H1 (cell line): ENCODE results near the gene COL4A2. TPM values are rescaled to one million over a fixed set of nuclear protein-coding genes. Genes with fewer than 3 reads are reported as not detected.

Experiments
- CTCF ChIA-PET: fragments of 300-600 bp; sonication (Branson Sonifier 250); formaldehyde crosslinking; loops from one replicate; lab custom pipeline; 2021; ENCODE audit not compliant: partially characterized antibody; lab: Charles Lee
- POLR2A ChIA-PET: fragments of 300-600 bp; sonication (Branson Sonifier 250); formaldehyde crosslinking; loops from one replicate; lab custom pipeline; 2021; ENCODE audit warnings: inconsistent platforms; ENCODE audit not compliant: partially characterized antibody; lab: Charles Lee
- DNase-seq, 2 experiments: peaks; one replicate each; pipeline versions ENCODE4 v3.0.0 to v3.0.0-alpha.2; 2010 to 2022; ENCODE audit warnings: low spot score in 2 of 2, low read depth in 1 of 2, mixed read lengths in 1 of 2
- FAIRE-seq: peaks from 2 replicates; lab custom pipeline; 2011; peaks lifted over from hg19 to GRCh38; lab: Jason Lieb, UNC
- H2AFZ ChIP-seq: 2 replicates; pipeline ENCODE4 v1.8.1; 2012; ENCODE audit warnings: low read length, inconsistent platforms
- H2AK5ac ChIP-seq: 2 replicates; pipeline ENCODE4 v1.6.1; 2013; ENCODE audit warnings: low read depth, low read length
- H2BK120ac ChIP-seq: replicated peaks from 2 replicates; pipeline ENCODE3; 2013; ENCODE audit warnings: low read depth, low read length, inconsistent platforms
- H2BK12ac ChIP-seq: 2 replicates; pipeline ENCODE4 v1.6.1; 2013; ENCODE audit warnings: low read depth, low read length
- H2BK15ac ChIP-seq: 2 replicates; pipeline ENCODE4 v1.6.1; 2013; ENCODE audit warnings: low read length
- H2BK20ac ChIP-seq: 2 replicates; pipeline ENCODE4 v1.6.1; 2013; ENCODE audit warnings: low read length
- H2BK5ac ChIP-seq: 2 replicates; pipeline ENCODE4 v1.6.1; 2013; ENCODE audit warnings: low read depth, low read length
- H3K14ac ChIP-seq: 2 replicates; pipeline ENCODE4 v1.6.1; 2013; ENCODE audit warnings: inconsistent platforms; ENCODE audit not compliant: insufficient read length
- H3K18ac ChIP-seq: 2 replicates; pipeline ENCODE4 v1.6.1; 2013; ENCODE audit warnings: low read length; ENCODE audit errors: extremely low read depth
- H3K23ac ChIP-seq: 2 replicates; pipeline ENCODE4 v1.6.1; 2013; ENCODE audit warnings: inconsistent platforms; ENCODE audit not compliant: insufficient read length
- H3K23me2 ChIP-seq: 2 replicates; pipeline ENCODE4 v1.6.1; 2013; ENCODE audit warnings: low read depth, low read length
- H3K27ac ChIP-seq: 2 replicates; pipeline ENCODE4 v1.6.1; 2011; ENCODE audit warnings: low read depth, low read length, inconsistent platforms
- H3K27me3 ChIP-seq, 4 experiments: replicated peaks in 1 of 4; 1 replicate in 1 of 4; 2 replicates in 3 of 4; pipeline versions ENCODE4 v1.6.1 to v1.8.1; 2011 to 2013; ENCODE audit warnings: low read length in 3 of 4, mild to moderate bottlenecking in 3 of 4, inconsistent platforms in 2 of 4, mixed read lengths in 2 of 4, moderate library complexity in 1 of 4; ENCODE audit not compliant: control insufficient read depth in 3 of 4, insufficient read depth in 3 of 4; ENCODE audit errors: extremely low read depth in 1 of 4
- H3K36me3 ChIP-seq, 4 experiments: 2 replicates each; pipeline versions ENCODE4 v1.6.1 to v1.8.1; 2011 to 2013; ENCODE audit warnings: mild to moderate bottlenecking in 4 of 4, low read length in 3 of 4, moderate library complexity in 2 of 4, control low read depth in 1 of 4, inconsistent platforms in 1 of 4; ENCODE audit not compliant: insufficient read depth in 4 of 4, control insufficient read depth in 2 of 4
- H3K4ac ChIP-seq: replicated peaks from 2 replicates; pipeline ENCODE3; 2013; ENCODE audit warnings: low read length, low read depth, mixed read lengths, inconsistent platforms; ENCODE audit not compliant: insufficient read length
- H3K4me1 ChIP-seq, 4 experiments: replicated peaks in 1 of 4; 1 replicate in 1 of 4; 2 replicates in 3 of 4; pipeline versions ENCODE4 v1.6.1 to v1.8.1; 2011 to 2013; ENCODE audit warnings: low read length in 3 of 4, inconsistent platforms in 2 of 4, mixed read lengths in 1 of 4; ENCODE audit not compliant: insufficient read depth in 4 of 4, control insufficient read depth in 3 of 4
- H3K4me2 ChIP-seq, 2 experiments: 2 replicates each; pipeline versions ENCODE4 v1.6.1 to v1.8.1; 2011 to 2013; ENCODE audit warnings: low read depth in 2 of 2, low read length in 2 of 2, control low read depth in 1 of 2, inconsistent platforms in 1 of 2, mild to moderate bottlenecking in 1 of 2; ENCODE audit not compliant: insufficient read depth in 1 of 2
- H3K4me3 ChIP-seq, 4 experiments: fragments of 200-600, 300-600 bp in 1 of 4; sonication (generic), shearing (Covaris generic), sonication (Bioruptor Twin) in 1 of 4; 2 replicates each; pipeline versions ENCODE4 v1.5.1 to v1.8.1; 2011 to 2016; ENCODE audit warnings: low read length in 4 of 4, low read depth in 3 of 4, control low read depth in 2 of 4, inconsistent platforms in 2 of 4, mild to moderate bottlenecking in 2 of 4, mixed read lengths in 1 of 4, moderate library complexity in 1 of 4; ENCODE audit not compliant: insufficient read depth in 2 of 4; ENCODE audit errors: extremely low read depth in 1 of 4
- H3K56ac ChIP-seq: replicated peaks from 2 replicates; pipeline ENCODE3; 2013; ENCODE audit warnings: low read depth, mild to moderate bottlenecking, mixed read lengths, low read length, inconsistent platforms; ENCODE audit not compliant: insufficient read length
- H3K79me1 ChIP-seq: 2 replicates; pipeline ENCODE4 v1.6.1; 2013; ENCODE audit warnings: low read depth, low read length, control low read depth
- H3K79me2 ChIP-seq, 2 experiments: 2 replicates each; pipeline versions ENCODE4 v1.6.1 to v1.8.1; 2012 to 2013; ENCODE audit warnings: low read length in 2 of 2, mild to moderate bottlenecking in 2 of 2, inconsistent platforms in 1 of 2; ENCODE audit not compliant: insufficient read depth in 2 of 2, control insufficient read depth in 1 of 2
- H3K9ac ChIP-seq, 4 experiments: replicated peaks in 1 of 4; 1 replicate in 1 of 4; 2 replicates in 3 of 4; pipeline versions ENCODE4 v1.6.1 to v1.8.1; 2011 to 2013; ENCODE audit warnings: low read depth in 3 of 4, low read length in 3 of 4, control low read depth in 2 of 4, mild to moderate bottlenecking in 2 of 4, moderate library complexity in 2 of 4, inconsistent platforms in 1 of 4; ENCODE audit errors: extremely low read depth in 1 of 4
- H3K9me3 ChIP-seq, 2 experiments: 2 replicates each; pipeline versions ENCODE4 v1.6.1 to v1.8.1; 2012 to 2013; ENCODE audit warnings: mild to moderate bottlenecking in 2 of 2, moderate library complexity in 2 of 2, control low read depth in 1 of 2, inconsistent platforms in 1 of 2, low read depth in 1 of 2, low read length in 1 of 2, mixed read lengths in 1 of 2; ENCODE audit not compliant: insufficient read depth in 2 of 2
- H4K20me1 ChIP-seq, 2 experiments: replicated peaks in 1 of 2; 2 replicates each; pipeline versions ENCODE3 to v1.8.1; 2011 to 2013; ENCODE audit warnings: inconsistent platforms in 2 of 2, low read length in 2 of 2, mild to moderate bottlenecking in 1 of 2; ENCODE audit not compliant: insufficient read depth in 2 of 2, control insufficient read depth in 1 of 2
- H4K5ac ChIP-seq: 2 replicates; pipeline ENCODE4 v1.6.1; 2013; ENCODE audit warnings: low read length, low read depth, mixed read lengths, inconsistent platforms; ENCODE audit not compliant: insufficient read length
- H4K8ac ChIP-seq: 2 replicates; pipeline ENCODE4 v1.8.0; 2013; ENCODE audit warnings: mild to moderate bottlenecking, moderate library complexity, low read length, inconsistent platforms; ENCODE audit not compliant: insufficient read depth; ENCODE audit errors: extremely low read depth
- H4K91ac ChIP-seq: replicated peaks from 2 replicates; pipeline ENCODE3; 2013; ENCODE audit warnings: low read length, mixed read lengths, inconsistent platforms; ENCODE audit not compliant: insufficient read length
- CBX5 ChIP-seq: fragments of 300-800, 300-1000 bp; sonication (generic); IDR thresholded peaks from 2 replicates; pipeline ENCODE4 v1.7.1; 2016; ENCODE audit warnings: antibody characterized with exemption, low read length, low read depth
- CREB1 ChIP-seq: IDR thresholded peaks from 2 replicates; pipeline ENCODE4 v1.6.1; 2012; ENCODE audit warnings: inconsistent platforms
- E2F6 ChIP-seq: IDR thresholded peaks from 2 replicates; pipeline ENCODE4 v1.6.1; 2012; ENCODE audit warnings: inconsistent platforms
- EP300 ChIP-seq, 2 experiments: IDR thresholded peaks; 1 replicate in 1 of 2; 2 replicates in 1 of 2; pipeline ENCODE4 v1.6.1; 2011 to 2012; ENCODE audit warnings: low read depth in 2 of 2, low read length in 2 of 2, mild to moderate bottlenecking in 2 of 2, borderline replicate concordance in 1 of 2, inconsistent platforms in 1 of 2, moderate library complexity in 1 of 2
- EZH2 ChIP-seq: fragments of 200-600 bp; sonication (generic); IDR thresholded peaks from 2 replicates; pipeline ENCODE4 v1.7.1; 2012; ENCODE audit warnings: low read depth, mild to moderate bottlenecking, moderate library complexity, low read length, inconsistent platforms; ENCODE audit not compliant: severe bottlenecking
- HDAC6 ChIP-seq: IDR thresholded peaks from one replicate; pipeline ENCODE4 v1.7.1; 2012; ENCODE audit warnings: low read depth, mild to moderate bottlenecking, inconsistent platforms, low read length, moderate library complexity
- SIRT6 ChIP-seq: IDR thresholded peaks from one replicate; pipeline ENCODE4 v1.7.1; 2012; ENCODE audit warnings: low read length, inconsistent platforms
- SP1 ChIP-seq: IDR thresholded peaks from 2 replicates; pipeline ENCODE4 v1.6.1; 2011; ENCODE audit warnings: low read depth, low read length
- TAF1 ChIP-seq: IDR thresholded peaks from 2 replicates; pipeline ENCODE4 v1.6.1; 2011; ENCODE audit warnings: mild to moderate bottlenecking, low read depth, low read length
- TBP ChIP-seq: IDR thresholded peaks from 2 replicates; pipeline ENCODE4 v1.6.1; 2011; ENCODE audit warnings: low read depth, low read length, improper control_type of control experiment
- TCF12 ChIP-seq: IDR thresholded peaks from 2 replicates; pipeline ENCODE4 v1.6.1; 2011; ENCODE audit warnings: low read depth, mild to moderate bottlenecking, low read length
- USF2 ChIP-seq: IDR thresholded peaks from 2 replicates; pipeline ENCODE4 v1.6.1; 2011; ENCODE audit warnings: low read length, improper control_type of control experiment
- WGBS, 2 experiments: shearing (Covaris generic) in 1 of 2; methylation state at CpG; one replicate each; pipeline versions ENCODE4 v1.1.6 to v1.1.7; 2013 to 2015; ENCODE audit warnings: low lambda C conversion rate in 2 of 2, mixed read lengths in 2 of 2, inconsistent platforms in 1 of 2, low coverage in 1 of 2, missing lambda C conversion rate in 1 of 2; ENCODE audit not compliant: insufficient replicate concordance in 2 of 2, insufficient coverage in 1 of 2, insufficient read length in 1 of 2; ENCODE audit errors: extremely low coverage in 1 of 2, missing lambda C conversion rate in 1 of 2; 5-methylcytosine and 5-hydroxymethylcytosine counted together
- polyA plus RNA-seq, 7 experiments: library from polyadenylated mRNA; depleted of rRNA in 3 of 7; stranded (reverse) in 5 of 7; unstranded in 2 of 7; fragments of >200 nt in 5 of 7; fragments of 200-250 nt in 2 of 7; gene quantifications; 1 replicate in 5 of 7; 2 replicates in 1 of 7; 4 replicates in 1 of 7; pipeline versions ENCODE4 v1.2.1 to v1.2.3, GENCODE V29; 2011 to 2013; ENCODE audit warnings: missing spikeins in 2 of 7, mixed read lengths in 2 of 7
- total RNA-seq: library from RNA; stranded (reverse); fragmentation: NEBNext Ultra II Directional; extraction: Animal tissue kit (Norgen Biotek cat#: 25700); gene quantifications from 2 replicates; pipeline ENCODE4 v1.2.1, GENCODE V29; 2021

COL4A2 gene
- total and polyA plus RNA-seq, 2 of the 8 experiments (the other 6 are each of a cell fraction or from before 2014, with no cell fraction given): 80.4 to 87.3 TPM

DNA sequence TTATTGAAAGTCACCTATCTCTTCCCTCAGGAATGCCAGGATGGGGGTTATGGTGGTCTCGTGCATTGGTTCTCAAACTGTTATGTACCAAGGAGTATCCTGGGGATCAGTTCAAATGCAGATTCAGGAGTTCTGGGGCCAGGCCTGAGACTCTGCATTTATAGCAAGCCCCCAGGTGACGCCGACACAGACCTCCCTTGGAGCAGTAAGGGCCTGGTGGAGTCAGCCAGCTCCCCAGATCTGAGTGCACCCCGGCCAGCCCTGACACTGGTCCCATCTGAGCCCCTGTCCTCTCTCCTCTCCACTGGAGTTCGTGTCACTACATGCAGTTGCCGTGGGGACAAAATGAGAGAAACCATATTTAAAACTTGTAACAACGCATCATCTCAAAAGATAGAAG, 112.9 kb downstream of the COL4A2 start:
- no peak overlapping the region for H3K27ac ChIP-seq
- H3K36me3 ChIP-seq: peaks cover 0 to 3% (median 0%) of the 10 kb centered on the region in 4 experiments; a peak in 1 of 8 replicates
- no peak overlapping the region for H2BK12ac ChIP-seq
- ChIA-PET POLR2A (no interaction called here), CTCF (interaction anchor here (0.8 to 3.2 kb wide), 5 partner anchors 8 to 201 kb away, joined by 3 to 13 read pairs (median 4); no protein-coding TSS in a partner anchor)
- no peak overlapping the region for H4K8ac ChIP-seq
- H3K18ac ChIP-seq: no peak overlapping the region
- no peak for FAIRE-seq
- H3K9me3 ChIP-seq: no peaks in the 10 kb centered on the region
- H3K9ac ChIP-seq: no peak overlapping the region
- no peak overlapping the region for H2BK5ac ChIP-seq
- H3K27me3 ChIP-seq: no peaks in the 10 kb centered on the region; a peak in 1 of 7 replicates
- TF ChIP-seq USF2: no peak
- TF ChIP-seq HDAC6: no peak
- TF ChIP-seq TBP: no peak
- no peak for TF ChIP-seq CBX5
- no peak for TF ChIP-seq E2F6
- TF ChIP-seq TAF1: no peak
- TF ChIP-seq SIRT6: no peak
- no peak for TF ChIP-seq TCF12
- TF ChIP-seq CREB1: no peak
- no peak for TF ChIP-seq EP300 (IDR thresholded peaks at IDR 0.05; ENCODE audit: borderline replicate concordance in 1 of 2, low read depth in 2 of 2, low read length in 2 of 2)
- TF ChIP-seq EZH2: no peak
- TF ChIP-seq SP1: no peak
- H2BK20ac ChIP-seq: no peak overlapping the region
- H4K5ac ChIP-seq: no peak overlapping the region
- no peak overlapping the region for H3K23ac ChIP-seq
- no peaks in the 10 kb centered on the region for H4K20me1 ChIP-seq
- no peak overlapping the region for H3K4me3 ChIP-seq
- H2BK15ac ChIP-seq: no peak overlapping the region
- H3K14ac ChIP-seq: no peak overlapping the region
- DNase-seq: no peak
- no peaks in the 10 kb centered on the region for H3K79me2 ChIP-seq
- WGBS, 2 experiments: 81% methylated on average over 7 of the region's 7 CpGs; no CpG with 5 or more reads in 1 of the 2 experiments
- H3K23me2 ChIP-seq: no peaks in the 10 kb centered on the region
- no peak overlapping the region for H3K4me2 ChIP-seq
- H2BK120ac ChIP-seq: no peak overlapping the region
- H3K79me1 ChIP-seq: no peaks in the 10 kb centered on the region; the same call in 1 of the 2 replicates
- peaks cover 0 to 3% (median under 1%) of the 10 kb centered on the region in 4 experiments; a peak in 2 of 7 replicates for H3K4me1 ChIP-seq
- no peak overlapping the region for H2AK5ac ChIP-seq
- H3K56ac ChIP-seq: no peak overlapping the region
- no peak overlapping the region for H3K4ac ChIP-seq
- no peak overlapping the region for H4K91ac ChIP-seq
- no peak overlapping the region for H2AFZ ChIP-seq
